HL-60 (cell line): ENCODE data around the gene RMND5A.
"Not testable (repeated sequence)": the region's sequence is repeated elsewhere in the genome, so short reads cannot be mapped to it uniquely, and the experiment has no call there.

Source experiments
- CTCF ChIP-seq: IDR thresholded peaks from one replicate; pipeline ENCODE4 v1.5.1; 2011; ENCODE audit warnings: low read length, control low read depth, inconsistent platforms; ENCODE audit not compliant: insufficient read depth
- TF ChIP-seq, protein P1 (sequence below): IDR thresholded peaks from 2 replicates; pipeline ENCODE4 v1.6.1; 2012; ENCODE audit warnings: low read depth; ENCODE audit not compliant: insufficient replicate concordance

DNA sequence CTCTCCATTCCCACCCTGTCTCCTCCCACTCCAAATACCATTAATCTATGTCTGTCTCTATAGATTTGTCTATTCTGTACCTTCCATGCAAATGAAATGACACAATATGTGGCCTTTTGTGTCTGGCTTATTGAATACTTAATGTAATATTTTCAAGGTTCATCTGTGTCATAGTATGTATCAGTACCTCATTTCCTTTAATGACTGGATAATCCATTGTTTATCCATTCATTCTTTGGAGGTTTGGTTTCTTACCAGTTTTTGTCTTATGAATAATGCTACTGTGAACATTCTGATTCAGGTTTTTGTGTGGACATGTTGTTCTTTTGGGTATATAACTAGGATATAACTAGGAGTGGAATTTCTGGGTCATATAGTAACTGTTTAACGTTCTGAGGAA is 14.8 kb downstream of the RMND5A start:
- TF ChIP-seq CTCF = not testable (repeated sequence)
- TF ChIP-seq, protein P1, sequence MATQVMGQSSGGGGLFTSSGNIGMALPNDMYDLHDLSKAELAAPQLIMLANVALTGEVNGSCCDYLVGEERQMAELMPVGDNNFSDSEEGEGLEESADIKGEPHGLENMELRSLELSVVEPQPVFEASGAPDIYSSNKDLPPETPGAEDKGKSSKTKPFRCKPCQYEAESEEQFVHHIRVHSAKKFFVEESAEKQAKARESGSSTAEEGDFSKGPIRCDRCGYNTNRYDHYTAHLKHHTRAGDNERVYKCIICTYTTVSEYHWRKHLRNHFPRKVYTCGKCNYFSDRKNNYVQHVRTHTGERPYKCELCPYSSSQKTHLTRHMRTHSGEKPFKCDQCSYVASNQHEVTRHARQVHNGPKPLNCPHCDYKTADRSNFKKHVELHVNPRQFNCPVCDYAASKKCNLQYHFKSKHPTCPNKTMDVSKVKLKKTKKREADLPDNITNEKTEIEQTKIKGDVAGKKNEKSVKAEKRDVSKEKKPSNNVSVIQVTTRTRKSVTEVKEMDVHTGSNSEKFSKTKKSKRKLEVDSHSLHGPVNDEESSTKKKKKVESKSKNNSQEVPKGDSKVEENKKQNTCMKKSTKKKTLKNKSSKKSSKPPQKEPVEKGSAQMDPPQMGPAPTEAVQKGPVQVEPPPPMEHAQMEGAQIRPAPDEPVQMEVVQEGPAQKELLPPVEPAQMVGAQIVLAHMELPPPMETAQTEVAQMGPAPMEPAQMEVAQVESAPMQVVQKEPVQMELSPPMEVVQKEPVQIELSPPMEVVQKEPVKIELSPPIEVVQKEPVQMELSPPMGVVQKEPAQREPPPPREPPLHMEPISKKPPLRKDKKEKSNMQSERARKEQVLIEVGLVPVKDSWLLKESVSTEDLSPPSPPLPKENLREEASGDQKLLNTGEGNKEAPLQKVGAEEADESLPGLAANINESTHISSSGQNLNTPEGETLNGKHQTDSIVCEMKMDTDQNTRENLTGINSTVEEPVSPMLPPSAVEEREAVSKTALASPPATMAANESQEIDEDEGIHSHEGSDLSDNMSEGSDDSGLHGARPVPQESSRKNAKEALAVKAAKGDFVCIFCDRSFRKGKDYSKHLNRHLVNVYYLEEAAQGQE = not testable (repeated sequence)
